Stimulated activated CD4-positive, alpha-beta T cell treated with anti-CD3 and anti-CD28 coated beads, Interleukin-15, amount 100 ng/mL, for 24 hours (primary cell): Measurements from ENCODE around the gene ZNF532.
A peak's percentile ranks its signal among the peaks of the same experiment; 100 is the strongest.

Source experiments
- DNase-seq: peaks from one replicate; pipeline ENCODE4 v3.0.0-alpha.2; 2020

Gene ZNF532

GRCh38 chr18:58951986-58952702 lies 87.5 kb downstream of the ZNF532 start:
- DNase-seq: no peak

GRCh38 chr18:58952858-58953257 lies 88.2 kb downstream of the ZNF532 start:
- no peak for DNase-seq

GRCh38 chr18:58953627-58954026 lies 89.0 kb downstream of the ZNF532 start:
- DNase-seq: no peak

GRCh38 chr18:58955001-58955400 lies 90.3 kb downstream of the ZNF532 start:
- no peak for DNase-seq

- DNase-seq: no peak
Observed at GRCh38 chr18:58955738-58956137, 91.1 kb downstream of the ZNF532 start.

GRCh38 chr18:58958628-58959027 lies 94.0 kb downstream of the ZNF532 start:
- DNase-seq: no peak

GRCh38 chr18:58960508-58960907 lies 95.8 kb downstream of the ZNF532 start:
- DNase-seq: no peak

GRCh38 chr18:58960946-58961722 lies 96.5 kb downstream of the ZNF532 start:
- DNase-seq: peak; percentile 3

GRCh38 chr18:58962336-58962735 lies 97.7 kb downstream of the ZNF532 start:
- no peak for DNase-seq

GRCh38 chr18:58965291-58966004 lies 100.8 kb downstream of the ZNF532 start:
- DNase-seq: no peak

GRCh38 chr18:58966005-58966677 lies 101.5 kb downstream of the ZNF532 start:
- DNase-seq: no peak

GRCh38 chr18:58966704-58967103 lies 102.0 kb downstream of the ZNF532 start:
- no peak for DNase-seq

GRCh38 chr18:58967751-58968254 lies 103.1 kb downstream of the ZNF532 start:
- no peak for DNase-seq

- no peak for DNase-seq
Observed at GRCh38 chr18:58970943-58971790, 106.5 kb downstream of the ZNF532 start.

- no peak for DNase-seq
Observed at GRCh38 chr18:58975296-58975695, 110.6 kb downstream of the ZNF532 start.

GRCh38 chr18:58975781-58976180 lies 111.1 kb downstream of the ZNF532 start:
- DNase-seq: no peak

- no peak for DNase-seq
Observed at GRCh38 chr18:58977223-58977622, 112.5 kb downstream of the ZNF532 start.

- DNase-seq: no peak
Observed at GRCh38 chr18:58977801-58978200, 113.1 kb downstream of the ZNF532 start.

GRCh38 chr18:58978916-58979315 lies 114.2 kb downstream of the ZNF532 start:
- DNase-seq: no peak

GRCh38 chr18:58979615-58980014 lies 114.9 kb downstream of the ZNF532 start:
- no peak for DNase-seq

- no peak for DNase-seq
Observed at GRCh38 chr18:58980991-58981390, 116.3 kb downstream of the ZNF532 start.
